ENCODE measurements around the gene SLAMF9. TPM values are rescaled to one million over a fixed set of nuclear protein-coding genes. Genes with fewer than 3 reads are reported as not detected.

The SLAMF9 gene
- total RNA-seq, 1 donor from 2014 or later = not detected

DNA sequence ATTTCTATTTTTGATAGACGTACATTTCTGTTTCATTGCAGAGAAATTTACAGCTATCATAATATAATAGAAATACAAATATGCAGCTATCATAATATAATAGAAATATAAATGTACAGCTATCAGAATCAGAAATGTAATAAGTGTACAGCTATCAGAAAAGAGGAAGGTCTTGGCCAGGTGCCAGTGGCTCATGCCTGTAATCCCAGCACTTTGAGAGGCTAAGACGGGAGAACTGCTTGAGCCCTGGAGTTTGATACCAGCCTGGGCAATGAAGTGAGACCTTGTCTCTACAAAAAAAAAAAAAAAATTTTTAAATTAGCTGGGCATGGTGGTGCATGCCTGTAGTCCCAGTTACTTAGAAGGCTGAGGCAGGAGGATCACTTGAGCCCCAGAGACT lies 39.9 kb upstream of the SLAMF9 start:
- Histone ChIP-seq H3K36me3 (ENCODE audit: control insufficient read depth, insufficient read depth, low read length) (no peaks in the 10 kb centered on the region), H3K27me3 (ENCODE audit: control insufficient read depth, insufficient read depth, low read length) (no peaks in the 10 kb centered on the region), H3K4me3 (ENCODE audit: low read depth, low read length) (no peak overlapping the region)
- DNase-seq (ENCODE audit: low read depth) = no peak
- TF ChIP-seq, protein P1, sequence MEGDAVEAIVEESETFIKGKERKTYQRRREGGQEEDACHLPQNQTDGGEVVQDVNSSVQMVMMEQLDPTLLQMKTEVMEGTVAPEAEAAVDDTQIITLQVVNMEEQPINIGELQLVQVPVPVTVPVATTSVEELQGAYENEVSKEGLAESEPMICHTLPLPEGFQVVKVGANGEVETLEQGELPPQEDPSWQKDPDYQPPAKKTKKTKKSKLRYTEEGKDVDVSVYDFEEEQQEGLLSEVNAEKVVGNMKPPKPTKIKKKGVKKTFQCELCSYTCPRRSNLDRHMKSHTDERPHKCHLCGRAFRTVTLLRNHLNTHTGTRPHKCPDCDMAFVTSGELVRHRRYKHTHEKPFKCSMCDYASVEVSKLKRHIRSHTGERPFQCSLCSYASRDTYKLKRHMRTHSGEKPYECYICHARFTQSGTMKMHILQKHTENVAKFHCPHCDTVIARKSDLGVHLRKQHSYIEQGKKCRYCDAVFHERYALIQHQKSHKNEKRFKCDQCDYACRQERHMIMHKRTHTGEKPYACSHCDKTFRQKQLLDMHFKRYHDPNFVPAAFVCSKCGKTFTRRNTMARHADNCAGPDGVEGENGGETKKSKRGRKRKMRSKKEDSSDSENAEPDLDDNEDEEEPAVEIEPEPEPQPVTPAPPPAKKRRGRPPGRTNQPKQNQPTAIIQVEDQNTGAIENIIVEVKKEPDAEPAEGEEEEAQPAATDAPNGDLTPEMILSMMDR (IDR thresholded peaks at IDR 0.05; ENCODE audit: insufficient read depth, low read length, poor library complexity, severe bottlenecking) = no peak

DNA sequence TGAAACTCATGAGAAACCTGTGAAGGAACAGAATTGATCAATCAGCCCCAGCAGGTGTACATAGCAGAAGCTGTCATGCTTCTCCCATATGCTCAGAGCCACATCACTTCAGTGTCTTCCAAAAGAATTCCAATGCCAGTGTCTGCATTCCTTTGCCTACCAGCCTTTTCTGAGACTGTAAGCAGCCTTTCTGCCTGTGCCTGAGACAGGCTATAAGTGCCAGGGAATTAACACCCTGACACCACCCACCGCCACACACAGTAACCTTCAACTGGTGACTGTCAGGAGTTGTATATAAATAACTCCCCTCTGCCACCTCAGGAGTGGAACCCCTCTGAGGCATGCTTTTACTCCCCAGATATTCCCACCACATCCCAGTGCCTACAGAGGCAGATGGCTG lies 38.1 kb upstream of the SLAMF9 start:
- no peaks in the 10 kb centered on the region for H3K36me3 ChIP-seq (ENCODE audit: control insufficient read depth, insufficient read depth, low read length)
- TF ChIP-seq, protein P1 (IDR thresholded peaks at IDR 0.05; ENCODE audit: insufficient read depth, low read length, poor library complexity, severe bottlenecking) = no peak

DNA sequence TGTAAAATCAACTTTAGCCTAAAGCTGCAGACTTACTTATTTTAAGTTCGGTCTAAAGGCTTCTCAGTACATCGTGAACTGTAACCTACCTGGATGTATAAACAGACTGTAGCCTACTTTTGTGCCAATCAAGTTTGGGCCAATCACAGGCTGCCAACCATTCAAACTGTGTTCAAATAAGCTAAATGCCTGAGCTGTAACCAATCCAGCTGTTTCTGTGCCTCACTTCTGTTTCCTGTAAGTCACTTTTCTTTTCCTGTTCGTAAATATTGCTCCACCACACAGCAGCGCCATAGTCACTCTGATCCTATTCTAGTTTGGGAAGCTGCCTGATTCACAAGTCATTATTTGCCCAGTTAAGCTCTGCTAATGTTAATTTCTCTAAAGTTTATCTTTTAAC lies 37.5 kb upstream of the SLAMF9 start:
- Histone ChIP-seq H3K4me3 (ENCODE audit: low read depth, low read length) (no peak overlapping the region), H3K36me3 (ENCODE audit: control insufficient read depth, insufficient read depth, low read length) (no peaks in the 10 kb centered on the region), H3K27me3 (ENCODE audit: control insufficient read depth, insufficient read depth, low read length) (no peaks in the 10 kb centered on the region)
- DNase-seq (ENCODE audit: low read depth) = no peak
- TF ChIP-seq, protein P1 (IDR thresholded peaks at IDR 0.05; ENCODE audit: insufficient read depth, low read length, poor library complexity, severe bottlenecking) = no peak

More for the DNA sequence above, 38.1 kb upstream of the SLAMF9 start:
- no peak for DNase-seq (ENCODE audit: low read depth)
- Histone ChIP-seq H3K4me3 (ENCODE audit: low read depth, low read length) (no peak overlapping the region), H3K27me3 (ENCODE audit: control insufficient read depth, insufficient read depth, low read length) (no peaks in the 10 kb centered on the region)

DNA sequence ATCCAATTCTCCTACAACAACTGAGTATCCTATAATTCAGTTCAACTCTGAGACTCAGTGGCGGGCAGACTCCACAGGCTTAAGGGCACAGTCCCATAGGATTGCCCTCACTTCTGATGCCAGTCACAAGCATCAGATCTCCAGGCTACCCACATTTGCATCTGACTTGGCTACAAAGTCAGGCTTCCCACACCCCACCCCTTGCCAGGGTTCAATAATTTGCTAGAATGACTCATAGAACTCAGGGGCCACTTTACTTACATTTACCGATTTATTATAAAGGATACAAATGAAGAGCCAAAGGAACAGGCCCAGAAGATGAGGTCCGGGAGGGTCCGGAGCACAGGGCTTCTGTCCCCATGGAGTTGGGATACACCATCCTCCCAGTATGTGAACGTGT lies 36.0 kb upstream of the SLAMF9 start:
- H3K4me3 ChIP-seq (ENCODE audit: low read depth, low read length) = no peak overlapping the region
- no peaks in the 10 kb centered on the region for H3K27me3 ChIP-seq (ENCODE audit: control insufficient read depth, insufficient read depth, low read length)
- H3K36me3 ChIP-seq (ENCODE audit: control insufficient read depth, insufficient read depth, low read length) = no peaks in the 10 kb centered on the region
- DNase-seq (ENCODE audit: low read depth) = no peak
- TF ChIP-seq, protein P1 (IDR thresholded peaks at IDR 0.05; ENCODE audit: insufficient read depth, low read length, poor library complexity, severe bottlenecking) = no peak

DNA sequence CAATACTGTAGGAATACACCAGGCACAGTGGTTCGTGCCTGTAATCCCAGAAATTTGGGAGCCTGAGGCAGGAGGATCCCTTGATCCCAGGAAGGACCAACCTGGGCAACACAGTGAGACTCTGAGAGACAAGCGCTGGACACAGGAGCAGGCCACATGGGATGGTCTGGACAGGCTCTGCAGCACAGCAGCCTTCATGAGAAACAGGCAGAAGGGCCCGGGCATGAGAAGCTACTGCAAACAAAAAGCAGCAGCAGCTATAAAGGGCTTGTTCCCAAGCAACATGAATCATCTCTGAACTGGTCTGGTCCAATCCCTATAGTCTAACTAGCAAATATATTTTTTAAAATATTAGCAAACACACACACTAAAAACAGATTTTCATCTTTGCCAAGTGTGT lies 35.5 kb upstream of the SLAMF9 start:
- Histone ChIP-seq H3K4me3 (ENCODE audit: low read depth, low read length) (no peak overlapping the region), H3K27me3 (ENCODE audit: control insufficient read depth, insufficient read depth, low read length) (no peaks in the 10 kb centered on the region), H3K36me3 (ENCODE audit: control insufficient read depth, insufficient read depth, low read length) (no peaks in the 10 kb centered on the region)
- no peak for DNase-seq (ENCODE audit: low read depth)
- TF ChIP-seq, protein P1 (IDR thresholded peaks at IDR 0.05; ENCODE audit: insufficient read depth, low read length, poor library complexity, severe bottlenecking) = no peak

DNA sequence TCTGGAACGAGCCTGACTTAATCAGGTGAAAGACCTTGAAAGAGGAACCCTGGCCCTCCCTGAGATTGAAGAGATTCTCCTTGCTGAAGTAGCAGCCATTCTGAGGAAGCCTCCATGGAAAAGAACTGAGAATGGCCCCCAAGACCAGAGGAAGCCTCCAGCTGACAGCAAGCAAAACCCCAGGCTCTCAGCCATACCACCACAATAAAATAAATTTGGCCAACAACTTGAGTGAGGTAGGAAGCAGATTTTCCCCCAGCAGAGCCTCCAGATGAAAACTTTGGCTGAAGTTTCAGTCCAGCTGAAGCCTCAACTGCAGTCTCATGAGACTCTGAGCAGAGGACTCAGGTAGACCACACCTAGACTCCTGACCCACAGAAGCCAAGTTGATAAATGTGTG lies 34.0 kb upstream of the SLAMF9 start:
- DNase-seq (ENCODE audit: low read depth) = no peak
- Histone ChIP-seq H3K36me3 (ENCODE audit: control insufficient read depth, insufficient read depth, low read length) (no peaks in the 10 kb centered on the region), H3K27me3 (ENCODE audit: control insufficient read depth, insufficient read depth, low read length) (no peaks in the 10 kb centered on the region), H3K4me3 (ENCODE audit: low read depth, low read length) (no peak overlapping the region)
- TF ChIP-seq, protein P1 (IDR thresholded peaks at IDR 0.05; ENCODE audit: insufficient read depth, low read length, poor library complexity, severe bottlenecking) = no peak
